DOHH2 (cell line): Measurements from ENCODE around the gene TET2.

ENCODE experiments used
- H3F3A ChIP-seq: fragments of 200-600 bp; sonication (generic), shearing (Covaris generic); 2 replicates; pipeline ENCODE4 v1.6.0; 2016; ENCODE audit warnings: antibody characterized with exemption, mild to moderate bottlenecking; ENCODE audit not compliant: control insufficient read depth, insufficient read depth
- H3K27ac ChIP-seq: fragments of 200-600 bp; sonication (generic); 2 replicates; pipeline ENCODE4 v1.5.1; 2014; ENCODE audit warnings: low read depth, mild to moderate bottlenecking, low read length, moderate library complexity
- H3K27me3 ChIP-seq: fragments of 200-600 bp; sonication (generic); 2 replicates; pipeline ENCODE4 v1.6.1; 2014; ENCODE audit warnings: mild to moderate bottlenecking, low read length, mixed read lengths; ENCODE audit not compliant: control insufficient read depth
- H3K36me3 ChIP-seq: fragments of 200-600 bp; sonication (generic); 2 replicates; pipeline ENCODE4 v1.6.1; 2014; ENCODE audit warnings: mild to moderate bottlenecking, low read length, moderate library complexity, mixed read lengths; ENCODE audit not compliant: control insufficient read depth
- H3K4me1 ChIP-seq: fragments of 200-600 bp; sonication (generic); 2 replicates; pipeline ENCODE4 v1.6.1; 2014; ENCODE audit warnings: mild to moderate bottlenecking, low read length, mixed read lengths; ENCODE audit not compliant: control insufficient read depth
- H3K4me2 ChIP-seq: fragments of 200-600 bp; sonication (generic); 2 replicates; pipeline ENCODE4 v1.6.0; 2014; ENCODE audit warnings: mild to moderate bottlenecking, low read length, moderate library complexity
- H3K4me3 ChIP-seq: fragments of 200-600 bp; sonication (generic); 2 replicates; pipeline ENCODE4 v1.5.1; 2014; ENCODE audit warnings: mild to moderate bottlenecking, low read length, mixed read lengths
- H3K79me2 ChIP-seq: fragments of 200-600 bp; sonication (generic); 2 replicates; pipeline ENCODE4 v1.6.1; 2014; ENCODE audit warnings: mild to moderate bottlenecking, low read length, mixed read lengths; ENCODE audit not compliant: control insufficient read depth
- H3K9me2 ChIP-seq: fragments of 200-600 bp; sonication (generic); replicated peaks from 2 replicates; pipeline ENCODE4 v1.6.1; 2014; ENCODE audit warnings: mild to moderate bottlenecking, low read length, mixed read lengths; ENCODE audit not compliant: control insufficient read depth
- H3K9me3 ChIP-seq: fragments of 200-600 bp; sonication (generic); 2 replicates; pipeline ENCODE4 v1.6.1; 2014; ENCODE audit warnings: antibody characterized with exemption, low read length, mixed read lengths; ENCODE audit not compliant: control insufficient read depth, insufficient read depth
- H4K20me1 ChIP-seq: fragments of 200-600 bp; sonication (generic); 2 replicates; pipeline ENCODE4 v1.6.0; 2014; ENCODE audit warnings: low read depth, mild to moderate bottlenecking, antibody characterized with exemption, low read length, moderate library complexity; ENCODE audit not compliant: control insufficient read depth, insufficient read depth
- EZH2phosphoT487 ChIP-seq: fragments of 200-600 bp; sonication (generic); IDR thresholded peaks from 2 replicates; pipeline ENCODE4 v1.6.1; 2017; ENCODE audit warnings: borderline replicate concordance, mild to moderate bottlenecking, antibody characterized with exemption, low read length, moderate library complexity, mixed read lengths
- TF ChIP-seq, protein P1 (sequence below): fragments of 200-600 bp; sonication (generic); IDR thresholded peaks from one replicate; pipeline ENCODE4 v1.5.1; 2014; ENCODE audit warnings: antibody characterized with exemption, mild to moderate bottlenecking, low read depth, low read length; ENCODE audit not compliant: poor library complexity, severe bottlenecking

Gene TET2

DNA sequence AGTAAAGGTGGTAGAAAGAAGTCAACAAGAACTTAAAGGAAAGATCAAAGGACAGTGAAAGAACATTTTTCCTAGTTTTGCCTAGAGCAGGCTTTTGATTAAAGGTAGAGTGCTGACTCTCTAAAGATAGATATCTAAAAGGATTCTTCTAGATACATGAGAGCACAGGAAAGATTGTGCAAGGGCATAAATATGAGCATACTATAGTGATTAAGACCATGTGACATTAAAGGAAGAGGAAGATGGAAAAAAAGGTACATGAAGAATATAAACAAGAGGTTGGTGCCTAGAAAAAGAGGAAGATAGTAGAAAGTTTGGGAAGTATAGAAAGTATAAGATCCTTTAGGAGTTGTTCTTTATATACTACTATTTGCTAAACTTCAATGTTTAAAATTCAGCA is 26.1 kb upstream of the TET2 start:
- no peaks in the 10 kb centered on the region for H3K9me3 ChIP-seq
- H3K4me2 ChIP-seq = no peak overlapping the region
- H3K27me3 ChIP-seq = no peaks in the 10 kb centered on the region
- H3K36me3 ChIP-seq = no peaks in the 10 kb centered on the region
- H3K79me2 ChIP-seq = no peaks in the 10 kb centered on the region
- H3F3A ChIP-seq = no peaks in the 10 kb centered on the region
- H3K9me2 ChIP-seq = no peaks in the 10 kb centered on the region; the same call in 1 of the 2 replicates
- H3K4me1 ChIP-seq = no peaks in the 10 kb centered on the region
- H4K20me1 ChIP-seq = no peaks in the 10 kb centered on the region
- H3K4me3 ChIP-seq = no peak overlapping the region
- TF ChIP-seq, protein P1, sequence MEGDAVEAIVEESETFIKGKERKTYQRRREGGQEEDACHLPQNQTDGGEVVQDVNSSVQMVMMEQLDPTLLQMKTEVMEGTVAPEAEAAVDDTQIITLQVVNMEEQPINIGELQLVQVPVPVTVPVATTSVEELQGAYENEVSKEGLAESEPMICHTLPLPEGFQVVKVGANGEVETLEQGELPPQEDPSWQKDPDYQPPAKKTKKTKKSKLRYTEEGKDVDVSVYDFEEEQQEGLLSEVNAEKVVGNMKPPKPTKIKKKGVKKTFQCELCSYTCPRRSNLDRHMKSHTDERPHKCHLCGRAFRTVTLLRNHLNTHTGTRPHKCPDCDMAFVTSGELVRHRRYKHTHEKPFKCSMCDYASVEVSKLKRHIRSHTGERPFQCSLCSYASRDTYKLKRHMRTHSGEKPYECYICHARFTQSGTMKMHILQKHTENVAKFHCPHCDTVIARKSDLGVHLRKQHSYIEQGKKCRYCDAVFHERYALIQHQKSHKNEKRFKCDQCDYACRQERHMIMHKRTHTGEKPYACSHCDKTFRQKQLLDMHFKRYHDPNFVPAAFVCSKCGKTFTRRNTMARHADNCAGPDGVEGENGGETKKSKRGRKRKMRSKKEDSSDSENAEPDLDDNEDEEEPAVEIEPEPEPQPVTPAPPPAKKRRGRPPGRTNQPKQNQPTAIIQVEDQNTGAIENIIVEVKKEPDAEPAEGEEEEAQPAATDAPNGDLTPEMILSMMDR = no peak
- no peak for TF ChIP-seq EZH2phosphoT487
- H3K27ac ChIP-seq = no peak overlapping the region

DNA sequence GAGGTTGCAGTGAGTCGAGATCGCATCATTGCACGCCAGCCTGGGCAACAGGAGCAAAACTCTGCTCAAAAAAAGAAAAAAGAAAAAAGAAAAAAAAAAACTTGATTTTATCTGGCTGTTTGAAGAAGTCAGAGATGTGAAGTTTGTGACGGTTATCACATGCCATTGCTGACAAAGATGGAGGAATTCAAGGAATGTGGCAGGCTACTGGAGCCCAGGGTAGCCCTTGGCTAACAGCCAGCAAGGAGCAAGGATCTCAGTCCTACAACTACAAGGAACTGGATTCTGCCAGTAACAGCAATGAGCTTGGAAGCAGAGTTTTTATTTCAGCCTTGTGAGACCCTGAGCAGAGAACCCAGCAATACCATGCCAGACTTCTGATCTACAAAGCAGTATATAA is 24.3 kb upstream of the TET2 start:
- Histone ChIP-seq H3K4me1 (no peaks in the 10 kb centered on the region), H3K4me3 (no peak overlapping the region), H3K9me3 (no peaks in the 10 kb centered on the region), H4K20me1 (no peaks in the 10 kb centered on the region), H3K9me2 (no peaks in the 10 kb centered on the region; the same call in 1 of the 2 replicates), H3K27ac (no peak overlapping the region), H3K79me2 (no peaks in the 10 kb centered on the region), H3K4me2 (no peak overlapping the region), H3K27me3 (peaks cover 3% of the 10 kb centered on the region; the same call in 1 of the 2 replicates), H3F3A (no peaks in the 10 kb centered on the region), H3K36me3 (no peaks in the 10 kb centered on the region)
- no peak for TF ChIP-seq EZH2phosphoT487

DNA sequence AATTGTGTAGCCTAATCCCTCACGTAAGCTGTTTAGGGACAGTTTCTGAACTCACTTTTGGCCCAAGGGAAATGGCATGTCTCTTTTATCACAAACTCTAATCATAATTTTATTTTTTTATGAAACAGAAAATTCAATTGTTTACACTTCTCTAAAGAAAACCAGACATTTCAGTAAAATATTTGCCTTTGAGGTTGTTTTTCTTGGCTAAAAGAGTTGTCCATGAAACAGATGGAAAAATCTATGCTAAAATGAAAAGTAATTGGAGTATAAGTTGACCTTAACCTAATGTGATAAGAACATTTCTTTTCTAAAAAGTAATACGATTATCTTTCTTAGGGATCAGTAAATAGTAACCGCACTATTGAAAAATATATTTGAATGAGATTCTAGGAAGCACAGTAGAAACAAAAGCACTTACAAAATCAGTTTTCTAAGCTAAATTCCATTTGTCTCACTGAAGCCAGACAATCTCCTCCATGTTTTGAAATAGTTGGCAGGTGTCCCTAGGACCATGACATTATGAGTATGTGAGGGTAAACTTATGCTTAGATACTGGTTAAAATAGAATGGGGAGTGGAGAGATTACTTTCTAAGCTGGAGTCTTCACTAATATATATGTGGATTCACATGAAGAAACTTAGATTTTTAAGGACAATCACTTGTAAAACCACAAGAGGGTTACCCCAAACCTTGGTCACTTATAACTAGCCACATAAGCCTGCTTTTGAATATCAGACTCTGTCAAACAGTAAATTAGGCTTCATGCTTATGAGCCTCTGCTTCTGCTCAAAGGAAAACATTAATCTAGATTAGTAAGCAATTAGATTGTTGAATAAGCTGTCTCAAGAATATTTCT is 20.1 kb upstream of the TET2 start:
- no peaks in the 10 kb centered on the region for H3K4me1 ChIP-seq
- no peak overlapping the region for H3K4me2 ChIP-seq
- no peaks in the 10 kb centered on the region for H3K9me3 ChIP-seq
- H4K20me1 ChIP-seq = no peaks in the 10 kb centered on the region
- no peaks in the 10 kb centered on the region for H3F3A ChIP-seq
- H3K4me3 ChIP-seq = no peak overlapping the region
- TF ChIP-seq, protein P1 = no peak
- no peak for TF ChIP-seq EZH2phosphoT487
- H3K27ac ChIP-seq = no peak overlapping the region
- H3K9me2 ChIP-seq = no peaks in the 10 kb centered on the region
- peaks cover 3% of the 10 kb centered on the region; the same call in 1 of the 2 replicates for H3K27me3 ChIP-seq
- H3K79me2 ChIP-seq = no peaks in the 10 kb centered on the region
- no peaks in the 10 kb centered on the region for H3K36me3 ChIP-seq

DNA sequence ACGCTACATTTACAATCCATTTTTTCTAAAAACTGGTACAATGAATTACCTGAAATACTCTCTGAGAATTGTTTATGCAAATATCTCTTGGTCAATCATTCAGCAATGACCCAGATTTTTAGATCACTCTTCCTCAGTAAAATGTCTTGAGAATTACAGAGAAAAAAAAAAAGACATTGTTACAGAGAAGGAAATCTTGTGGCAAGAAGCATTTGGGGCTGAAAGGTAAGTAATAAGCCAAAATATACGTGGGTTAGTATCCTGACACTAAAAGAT is 19.6 kb upstream of the TET2 start:
- H3K27ac ChIP-seq = no peak overlapping the region

More for the DNA sequence above, 19.6 kb upstream of the TET2 start:
- Histone ChIP-seq H3K9me2 (no peaks in the 10 kb centered on the region), H4K20me1 (no peaks in the 10 kb centered on the region), H3K4me1 (no peaks in the 10 kb centered on the region), H3K4me3 (no peak overlapping the region), H3F3A (no peaks in the 10 kb centered on the region), H3K79me2 (no peaks in the 10 kb centered on the region), H3K9me3 (no peaks in the 10 kb centered on the region), H3K27me3 (peaks cover 3% of the 10 kb centered on the region; the same call in 1 of the 2 replicates), H3K4me2 (no peak overlapping the region), H3K36me3 (no peaks in the 10 kb centered on the region)
- no peak for TF ChIP-seq EZH2phosphoT487
- TF ChIP-seq, protein P1 = no peak
